CMK (cell line): ENCODE data around the gene ARHGAP15.

ENCODE experiments used
- DNase-seq: peaks from one replicate; pipeline ENCODE4 v3.0.0-alpha.2; 2010; ENCODE audit warnings: low read depth

ARHGAP15 gene

DNA sequence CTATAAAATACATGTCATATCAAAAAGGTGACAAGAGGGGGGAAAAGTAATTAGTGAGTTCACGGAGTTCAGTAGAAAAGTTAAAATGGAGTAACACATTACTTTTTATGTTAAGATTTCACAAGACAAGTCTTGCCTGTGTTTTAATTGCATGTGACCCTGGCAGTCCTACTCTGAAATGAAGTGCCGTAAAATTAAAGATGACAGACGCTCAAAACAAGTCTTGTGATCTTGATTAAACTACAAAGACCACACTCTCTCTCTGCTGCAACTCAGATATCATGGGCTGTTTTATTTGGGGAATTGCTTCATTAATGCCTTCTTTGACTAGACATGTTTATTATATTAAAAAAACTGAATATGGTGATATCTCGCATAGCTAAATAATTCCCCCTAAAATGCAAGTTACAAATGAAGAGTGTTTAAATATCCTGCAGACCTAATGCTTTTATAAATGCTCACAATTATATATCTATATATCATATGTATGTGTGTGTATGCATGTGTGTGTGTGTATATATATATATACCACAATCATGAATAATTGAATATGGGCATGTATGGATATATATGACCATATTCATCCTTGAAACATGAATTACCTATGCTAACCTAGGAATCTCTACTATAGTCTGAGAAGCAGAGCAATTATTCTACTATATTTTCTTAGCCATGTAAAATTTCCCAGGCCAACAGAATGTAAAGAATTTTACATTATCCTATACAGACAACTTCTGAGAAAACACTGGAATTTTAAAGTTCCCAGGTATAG lies 647.5 kb downstream of the ARHGAP15 start:
- DNase-seq, result no peak

DNA sequence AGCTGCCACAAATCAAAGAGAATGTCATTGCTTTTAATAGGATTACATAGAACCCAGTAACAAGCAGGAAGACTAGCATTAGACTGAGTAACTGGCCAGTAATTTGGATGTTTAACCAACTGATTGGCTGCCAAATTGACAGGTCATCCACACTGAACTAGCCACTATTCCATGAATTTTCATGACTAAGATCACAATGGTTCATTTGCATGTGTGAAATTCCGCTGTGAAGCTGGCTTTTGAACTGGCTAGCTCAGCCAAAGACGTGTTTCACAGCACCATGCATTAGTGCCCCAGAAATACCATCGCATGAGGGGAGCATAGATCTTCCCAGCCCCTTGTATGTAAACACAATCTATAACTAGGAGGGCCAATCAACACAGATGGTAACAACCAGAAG lies 649.8 kb downstream of the ARHGAP15 start:
- DNase-seq, result no peak

DNA sequence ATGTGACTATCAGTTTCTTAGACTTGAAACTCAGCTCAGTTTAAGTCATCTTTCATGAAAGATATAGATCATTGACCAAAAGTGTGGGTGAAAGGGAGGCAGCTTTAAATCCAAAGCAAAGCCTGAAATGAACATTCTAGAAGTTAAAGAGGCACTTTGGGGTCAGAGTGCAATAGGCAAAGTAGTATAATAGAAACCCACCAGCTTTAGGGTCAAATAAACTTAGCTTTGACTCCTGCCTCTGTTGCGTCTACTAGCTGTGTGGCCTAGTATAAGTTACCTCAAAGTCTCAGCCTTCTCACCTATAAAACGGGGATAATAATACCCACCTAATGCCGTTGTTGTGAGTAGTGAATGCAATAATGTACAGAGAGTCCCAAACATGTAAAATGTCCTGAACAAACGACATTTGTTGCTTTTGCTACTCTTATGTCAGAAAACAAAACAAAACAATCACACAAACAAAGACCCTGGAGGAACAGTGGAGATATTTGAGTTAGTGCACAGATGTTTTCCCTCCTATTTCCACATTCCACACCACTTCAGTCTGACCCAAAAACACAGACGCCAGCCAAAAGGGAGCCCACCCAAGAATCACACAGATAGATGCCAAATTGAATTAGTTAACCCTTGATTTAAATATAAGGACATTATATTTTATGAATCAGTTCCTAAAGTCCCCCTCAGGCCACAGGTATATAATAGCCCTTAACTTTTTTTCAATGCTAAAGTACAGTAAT lies 657.0 kb downstream of the ARHGAP15 start:
- DNase-seq, result no peak

- DNase-seq, result no peak
Measured at GRCh38 chr2:143787674-143788073, 658.5 kb downstream of the ARHGAP15 start.

DNA sequence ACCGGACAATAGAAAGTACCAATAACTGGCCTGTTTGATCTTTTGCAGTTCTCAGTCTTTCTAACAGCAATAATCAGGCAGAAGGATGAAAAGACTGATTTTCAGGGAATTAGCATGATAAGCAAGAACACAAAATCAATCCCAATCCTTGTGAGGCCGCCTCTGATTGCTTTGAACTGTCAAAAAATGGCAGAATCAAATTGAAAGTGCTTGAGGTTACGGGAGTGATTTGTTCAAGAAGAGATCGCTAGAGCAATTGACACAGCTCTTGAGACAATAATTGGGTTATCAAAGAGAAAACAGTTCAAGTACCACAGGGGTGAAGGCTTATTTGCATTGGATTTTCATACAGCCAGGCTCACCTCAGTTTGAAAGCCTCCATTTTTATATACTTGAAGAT lies 663.4 kb downstream of the ARHGAP15 start:
- DNase-seq, result no peak

- DNase-seq, result no peak
Measured at GRCh38 chr2:143793381-143793780, 664.2 kb downstream of the ARHGAP15 start.

DNA sequence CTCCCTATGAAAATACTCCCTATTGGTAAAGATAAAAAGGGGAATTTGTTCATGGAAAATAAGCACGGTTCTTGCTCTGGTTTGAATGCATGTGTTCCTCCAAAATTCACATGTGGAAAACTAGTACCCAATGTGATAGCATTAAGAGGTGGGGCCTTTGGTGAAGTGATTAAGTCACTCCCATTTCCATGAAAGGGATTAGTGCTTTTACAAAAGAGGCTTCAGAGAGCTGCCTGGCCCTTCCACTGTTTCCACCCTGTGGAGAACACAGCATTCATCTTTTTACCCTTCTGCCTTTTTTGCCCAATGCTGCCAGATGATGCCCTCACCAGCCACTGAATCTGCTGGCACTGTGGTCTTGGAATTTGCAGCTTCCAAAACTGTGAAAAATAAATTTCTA lies 666.8 kb downstream of the ARHGAP15 start:
- no peak for DNase-seq

- no peak for DNase-seq
Measured at GRCh38 chr2:143801561-143801960, 672.3 kb downstream of the ARHGAP15 start.

GRCh38 chr2:143802242-143802641 lies 673.0 kb downstream of the ARHGAP15 start:
- no peak for DNase-seq

DNA sequence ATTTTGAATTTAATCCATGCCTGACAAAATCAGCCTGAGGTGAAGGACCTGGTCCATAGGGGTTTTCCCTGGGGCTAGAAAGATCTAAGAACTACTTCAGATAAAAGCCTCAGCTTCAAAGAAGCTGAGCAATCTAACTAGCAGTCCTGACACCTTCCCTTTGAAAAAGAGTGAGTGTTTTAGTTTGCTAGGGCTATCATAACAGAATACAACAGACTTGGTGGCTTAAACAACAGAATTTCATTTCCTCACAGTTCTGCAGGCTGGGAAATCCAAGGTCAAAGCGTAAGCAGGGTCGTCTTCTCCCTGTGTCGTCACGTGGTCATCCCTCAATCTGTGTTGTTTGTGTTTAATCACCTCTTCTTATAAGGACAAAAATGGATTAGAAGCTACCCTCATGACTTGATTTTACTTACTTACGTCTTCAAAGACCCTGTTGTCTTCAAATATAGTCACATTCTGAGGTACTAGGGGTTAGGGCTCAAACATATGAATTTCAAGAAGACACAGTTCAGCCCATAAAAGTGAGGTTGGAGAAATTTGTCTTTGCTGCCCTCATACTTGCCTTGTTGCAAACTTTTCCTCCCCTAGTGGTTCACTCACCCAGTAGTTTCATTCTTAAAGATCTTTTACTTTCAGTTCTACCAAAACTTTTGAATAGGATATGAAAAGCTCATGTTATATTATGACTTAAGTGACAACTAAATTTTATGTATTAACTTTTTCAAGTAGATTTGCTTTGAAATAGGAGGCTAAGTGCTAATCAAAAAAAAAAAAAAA lies 673.8 kb downstream of the ARHGAP15 start:
- no peak for DNase-seq

DNA sequence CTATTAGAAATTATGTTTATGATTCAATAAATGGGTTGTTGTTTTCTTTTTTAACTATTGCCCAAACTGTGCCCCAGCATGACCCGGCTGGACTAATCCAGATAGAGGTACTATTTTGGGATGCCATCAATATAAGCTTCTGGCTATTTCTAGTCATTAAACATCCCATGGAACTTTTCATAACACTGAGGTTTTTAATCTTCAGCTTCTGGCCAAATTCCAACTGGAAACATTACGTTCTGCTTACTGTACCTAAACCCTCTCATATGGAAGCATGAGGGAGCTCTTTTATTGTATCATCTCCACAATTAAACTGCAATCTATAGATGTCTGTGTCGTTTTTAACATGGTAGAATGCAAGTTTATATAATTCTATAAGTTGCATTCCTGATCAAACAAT lies 674.7 kb downstream of the ARHGAP15 start:
- no peak for DNase-seq

- DNase-seq, result no peak
Measured at GRCh38 chr2:143805666-143806065, 676.4 kb downstream of the ARHGAP15 start.

DNA sequence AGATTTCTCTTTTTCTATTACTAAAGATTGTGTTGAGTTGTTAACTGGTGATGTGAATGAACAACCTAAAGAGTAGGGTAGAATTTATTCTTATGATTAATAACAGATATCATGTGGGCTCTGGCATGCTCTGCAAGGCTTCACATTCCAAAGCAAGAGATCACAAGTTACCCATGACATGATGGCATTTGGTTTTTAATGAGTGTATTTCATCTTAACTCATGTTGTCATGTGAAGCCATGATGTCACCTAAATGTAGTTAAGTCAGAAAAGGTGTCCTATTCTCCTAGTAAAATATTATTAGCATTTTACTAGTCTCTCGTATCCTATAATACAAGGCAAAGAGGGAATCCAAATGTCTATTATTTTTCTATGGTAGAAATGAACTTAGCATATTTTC lies 678.0 kb downstream of the ARHGAP15 start:
- DNase-seq, result no peak

DNA sequence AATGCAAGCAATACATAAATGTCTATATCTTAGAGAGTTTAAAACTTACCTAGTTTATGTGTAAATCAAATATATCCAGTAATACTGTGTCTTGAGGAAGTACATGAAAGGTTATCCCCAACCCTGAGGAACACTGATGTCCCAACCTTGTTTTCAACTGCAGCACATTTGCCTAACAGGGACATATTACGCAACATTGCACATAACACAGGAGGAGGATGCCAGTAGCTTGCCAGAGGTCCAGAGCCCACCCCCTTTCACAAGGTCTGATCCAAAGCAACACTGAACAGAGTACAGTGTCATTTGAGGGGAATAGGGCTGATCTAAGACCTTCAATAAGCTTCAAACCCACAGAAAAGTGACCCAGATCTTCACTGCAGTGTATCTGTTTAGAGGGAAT lies 678.5 kb downstream of the ARHGAP15 start:
- no peak for DNase-seq

DNA sequence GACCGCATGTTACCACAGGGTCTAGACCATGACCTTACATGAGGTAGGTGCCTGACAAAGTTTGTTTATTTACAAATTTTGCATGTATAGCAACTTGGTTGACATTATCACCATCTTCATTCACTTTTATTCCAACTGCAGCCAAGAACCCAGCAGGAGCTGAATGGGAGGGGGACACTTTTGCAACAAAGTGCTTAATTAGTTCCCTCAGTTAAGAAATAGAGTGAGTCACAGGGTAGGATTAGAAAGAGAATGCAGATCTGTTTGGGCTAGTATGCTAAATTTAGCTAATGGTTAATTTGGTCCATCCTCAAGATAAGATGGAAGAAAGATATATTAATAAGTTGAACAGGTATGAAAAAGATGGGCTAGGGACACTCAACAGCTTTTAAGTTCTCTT lies 678.9 kb downstream of the ARHGAP15 start:
- no peak for DNase-seq

DNA sequence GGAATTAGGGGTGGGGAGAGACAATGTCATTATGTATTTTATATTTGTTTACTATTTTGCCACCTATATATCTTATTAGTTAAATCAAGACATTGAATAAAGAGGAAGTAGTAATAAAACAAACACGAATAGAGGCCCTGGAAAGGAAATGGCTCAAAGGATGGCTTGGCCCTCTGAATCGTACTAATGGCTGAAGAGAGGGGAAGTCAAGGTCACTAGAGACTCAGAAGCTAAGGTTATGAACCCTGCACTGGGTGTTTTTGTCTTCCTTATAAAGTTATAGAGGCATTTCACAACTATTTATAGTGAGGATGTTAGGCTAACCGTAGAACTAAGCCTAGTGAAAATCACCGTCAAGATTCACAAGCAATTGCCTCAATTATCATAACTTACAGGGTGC lies 685.9 kb downstream of the ARHGAP15 start:
- no peak for DNase-seq

- DNase-seq, result no peak
Measured at GRCh38 chr2:143816916-143817315, 687.7 kb downstream of the ARHGAP15 start.
